Spinal cord (tissue), 10 donors: Measurements from ENCODE around the gene LHFPL2. TPM values are rescaled to one million over a fixed set of nuclear protein-coding genes. Genes with fewer than 3 reads are reported as not detected.

Experiments
- DNase-seq, 6 donors: peaks; one replicate each; pipeline versions ENCODE4 v3.0.0 to v3.0.0-alpha.2; 2013 to 2015; ENCODE audit warnings: low spot score in 6 of 6, low read depth in 4 of 6
- H3K27ac ChIP-seq: one replicate; pipeline ENCODE4 v1.5.1; 2013; ENCODE audit warnings: low read depth, low read length, control low read depth
- H3K27me3 ChIP-seq: one replicate; pipeline ENCODE4 v1.6.1; 2013; ENCODE audit warnings: low read length; ENCODE audit not compliant: control insufficient read depth, insufficient read depth
- H3K36me3 ChIP-seq: one replicate; pipeline ENCODE4 v1.6.1; 2013; ENCODE audit warnings: low read length; ENCODE audit not compliant: control insufficient read depth, insufficient read depth
- H3K4me1 ChIP-seq: one replicate; pipeline ENCODE4 v1.6.1; 2013; ENCODE audit warnings: low read length; ENCODE audit not compliant: control insufficient read depth, insufficient read depth
- H3K4me3 ChIP-seq: one replicate; pipeline ENCODE4 v1.5.1; 2013; ENCODE audit warnings: low read depth, low read length, control low read depth
- H3K9me3 ChIP-seq: one replicate; pipeline ENCODE4 v1.6.1; 2013; ENCODE audit warnings: low read length; ENCODE audit not compliant: control insufficient read depth, insufficient read depth
- WGBS: methylation state at CpG from one replicate; pipeline ENCODE4 v1.1.5; 2013; ENCODE audit warnings: missing lambda C conversion rate; ENCODE audit not compliant: insufficient coverage; 5-methylcytosine and 5-hydroxymethylcytosine counted together
- polyA plus RNA-seq, 2 donors: library from polyadenylated mRNA; unstranded; fragments of 120-200 nt; gene quantifications; one replicate each; pipeline ENCODE4 v1.2.1, GENCODE V29; 2013; ENCODE audit not compliant: insufficient read length in 2 of 2
- total RNA-seq, 2 donors: library from RNA; depleted of rRNA in 1 of 2; stranded (reverse); fragments of 120-200 nt in 1 of 2; fragments of >200 nt in 1 of 2; gene quantifications; one replicate each; pipeline versions ENCODE4 v1.2.3 to v1.2.4, GENCODE V29; 2013 to 2014
- donor health status: healthy.

The LHFPL2 gene
- total and polyA plus RNA-seq, 4 donors = 39.4 to 81.8 (median 58.2) TPM

- no peak overlapping the region for H3K4me3 ChIP-seq
- peaks cover 38% of the 10 kb centered on the region for H3K4me1 ChIP-seq
- H3K36me3 ChIP-seq = no peaks in the 10 kb centered on the region
- peaks cover 3% of the 10 kb centered on the region for H3K27me3 ChIP-seq
- DNase-seq = peak in 2 of 6 donors; percentile 61 to 79
- 0% methylated on average over 1 of the region's 2 CpGs for WGBS
- peak overlapping the region; percentile 74 for H3K27ac ChIP-seq
- H3K9me3 ChIP-seq = no peaks in the 10 kb centered on the region
Measured at GRCh38 chr5:78506261-78507024, 142.1 kb downstream of the LHFPL2 start.

GRCh38 chr5:78505860-78506259, 142.7 kb downstream of the LHFPL2 start:
- DNase-seq = no peak
- Histone ChIP-seq H3K36me3 (no peaks in the 10 kb centered on the region), H3K27me3 (peaks cover 3% of the 10 kb centered on the region), H3K9me3 (no peaks in the 10 kb centered on the region), H3K4me1 (peaks cover 33% of the 10 kb centered on the region), H3K4me3 (no peak overlapping the region), H3K27ac (peak overlapping the region; percentile 74)
- no CpG with 5 or more reads among the region's 2 CpGs for WGBS

GRCh38 chr5:78504704-78505677, 143.6 kb downstream of the LHFPL2 start:
- Histone ChIP-seq H3K4me1 (peaks cover 27% of the 10 kb centered on the region), H3K9me3 (no peaks in the 10 kb centered on the region), H3K27me3 (peaks cover 3% of the 10 kb centered on the region), H3K36me3 (no peaks in the 10 kb centered on the region), H3K27ac (peak overlapping the region; percentile 74), H3K4me3 (no peak overlapping the region)
- WGBS = 31% methylated on average over 7 of the region's 10 CpGs
- peak; percentile 70 to 96 (median 74) for DNase-seq

- H3K27ac ChIP-seq = peak overlapping the region; percentile 74
- no peaks in the 10 kb centered on the region for H3K36me3 ChIP-seq
- peaks cover 21% of the 10 kb centered on the region for H3K4me1 ChIP-seq
- no peak for DNase-seq
- no peak overlapping the region for H3K4me3 ChIP-seq
- no peaks in the 10 kb centered on the region for H3K27me3 ChIP-seq
- WGBS = 77% methylated on average over 3 of the region's 4 CpGs
- no peaks in the 10 kb centered on the region for H3K9me3 ChIP-seq
Measured at GRCh38 chr5:78503958-78504653, 144.5 kb downstream of the LHFPL2 start.

- H3K36me3 ChIP-seq = no peaks in the 10 kb centered on the region
- 68% methylated on average over 7 of the region's 9 CpGs for WGBS
- peaks cover 27% of the 10 kb centered on the region for H3K4me1 ChIP-seq
- H3K9me3 ChIP-seq = no peaks in the 10 kb centered on the region
- peak in 1 of 6 donors; percentile 55 for DNase-seq
- no peaks in the 10 kb centered on the region for H3K27me3 ChIP-seq
- peak overlapping the region; percentile 40 for H3K27ac ChIP-seq
- no peak overlapping the region for H3K4me3 ChIP-seq
Measured at GRCh38 chr5:78501411-78502352, 146.9 kb downstream of the LHFPL2 start.

DNA sequence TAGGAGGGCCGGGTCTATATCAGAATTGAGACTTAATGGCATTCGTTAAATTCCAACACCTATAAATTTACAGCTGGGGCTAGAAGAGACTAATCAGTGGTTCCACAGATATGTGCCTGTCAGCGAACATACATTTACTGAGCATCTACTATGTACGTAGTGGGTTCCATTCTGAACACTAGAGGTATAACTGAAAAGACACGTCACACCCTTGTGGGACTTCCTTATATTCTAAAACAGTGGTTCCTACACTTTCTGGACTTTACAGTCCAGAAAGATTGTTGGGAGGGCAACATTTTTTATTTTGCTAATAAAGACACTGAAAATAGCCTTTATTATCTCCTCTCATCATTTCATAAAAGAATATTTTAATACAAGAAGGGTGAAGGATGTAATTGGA, 147.7 kb downstream of the LHFPL2 start:
- Histone ChIP-seq H3K9me3 (no peaks in the 10 kb centered on the region), H3K4me3 (no peak overlapping the region), H3K36me3 (no peaks in the 10 kb centered on the region), H3K27ac (no peak overlapping the region), H3K27me3 (no peaks in the 10 kb centered on the region), H3K4me1 (peaks cover 24% of the 10 kb centered on the region)
- WGBS = 100% methylated on average over 1 of the region's 5 CpGs
- no peak for DNase-seq

DNA sequence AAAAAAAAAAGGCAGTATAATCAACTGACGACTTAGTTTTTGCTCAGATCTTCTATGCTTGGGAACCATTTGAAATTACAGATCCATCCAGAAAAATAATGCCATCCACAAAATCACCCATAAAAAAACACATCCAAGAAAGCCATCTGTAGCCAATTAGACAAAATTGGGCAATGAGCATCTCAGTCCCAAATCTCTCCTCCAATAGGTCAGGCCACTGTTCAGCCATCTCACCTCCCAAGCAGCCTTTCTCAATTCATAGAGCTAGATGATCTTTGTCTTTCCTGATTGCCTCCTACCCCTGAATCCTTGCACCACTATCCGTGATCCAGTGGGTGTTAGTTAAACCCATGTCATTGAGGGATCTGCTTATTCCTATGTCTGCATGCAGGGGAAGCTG, 148.5 kb downstream of the LHFPL2 start:
- Histone ChIP-seq H3K4me3 (no peak overlapping the region), H3K4me1 (peaks cover 23% of the 10 kb centered on the region), H3K27ac (no peak overlapping the region), H3K9me3 (no peaks in the 10 kb centered on the region), H3K36me3 (no peaks in the 10 kb centered on the region), H3K27me3 (no peaks in the 10 kb centered on the region)
- WGBS = 93% methylated on average over 2 of the region's 2 CpGs
- no peak for DNase-seq

- no peaks in the 10 kb centered on the region for H3K36me3 ChIP-seq
- H3K4me3 ChIP-seq = no peak overlapping the region
- no peaks in the 10 kb centered on the region for H3K9me3 ChIP-seq
- H3K27ac ChIP-seq = no peak overlapping the region
- peaks cover 18% of the 10 kb centered on the region for H3K4me1 ChIP-seq
- no peaks in the 10 kb centered on the region for H3K27me3 ChIP-seq
- DNase-seq = no peak
- 100% methylated on average over 1 of the region's 1 CpG for WGBS
Measured at GRCh38 chr5:78499485-78499884, 149.1 kb downstream of the LHFPL2 start.
